Left lung (tissue), 10 donors: ENCODE data around the gene TRIM42. TPM values are rescaled to one million over a fixed set of nuclear protein-coding genes. Genes with fewer than 3 reads are reported as not detected.

Experiments used
- ATAC-seq: fragments of 200-7000 bp; cut with Tn5 transposase; one replicate; pipeline ENCODE4 v1.9.1; 2020; ENCODE audit warnings: moderate library complexity
- DNase-seq, 4 donors: peaks; one replicate each; pipeline ENCODE4 v3.0.0-alpha.2; 2013 to 2020
- H3K27ac ChIP-seq, 2 donors: fragments of 200-600 bp; sonication (generic) in 1 of 2; one replicate each; pipeline versions ENCODE4 v1.5.0 to v1.8.0; 2020 to 2021
- H3K27me3 ChIP-seq, 2 donors: fragments of 200-600 bp; sonication (generic) in 1 of 2; one replicate each; pipeline versions ENCODE4 v1.5.0 to v1.8.0; 2020 to 2021
- H3K36me3 ChIP-seq, 2 donors: fragments of 200-600 bp; sonication (generic) in 1 of 2; one replicate each; pipeline versions ENCODE4 v1.5.0 to v1.8.0; 2020 to 2021
- H3K4me1 ChIP-seq, 2 donors: fragments of 200-600 bp; one replicate each; pipeline ENCODE4 v1.8.0; 2021
- H3K4me3 ChIP-seq, 2 donors: fragments of 200-600 bp; sonication (generic) in 1 of 2; one replicate each; pipeline versions ENCODE4 v1.5.0 to v1.8.0; 2020 to 2021; ENCODE audit warnings: mild to moderate bottlenecking in 1 of 2
- H3K9me3 ChIP-seq, 2 donors: fragments of 200-600 bp; sonication (generic) in 1 of 2; one replicate each; pipeline versions ENCODE4 v1.5.0 to v1.8.0; 2020 to 2021
- CTCF ChIP-seq, 2 donors: fragments of 200-600 bp; sonication (generic) in 1 of 2; IDR thresholded peaks; one replicate each; pipeline versions ENCODE4 v1.5.0 to v1.8.0; 2021; ENCODE audit warnings: antibody characterized with exemption in 2 of 2
- intact Hi-C, 2 donors: fragments of 100-400 bp; cut with DNase I; formaldehyde crosslinking; loops; one replicate each; pipeline versions ENCODE4 v1.11.2 to v1.14.2; 2022
- polyA plus RNA-seq, 6 donors: library from polyadenylated mRNA; unstranded; fragments of 120-200 nt; gene quantifications; one replicate each; pipeline ENCODE4 v1.2.1, GENCODE V29; 2013; ENCODE audit not compliant: insufficient read length in 6 of 6
- total RNA-seq, 2 donors: library from RNA; stranded (reverse); fragmentation: NEBNext Ultra II Directional; extraction: Animal tissue kit (Norgen Biotek cat#: 25700); gene quantifications; one replicate each; pipeline ENCODE4 v1.2.1, GENCODE V29; 2021
- donor health status: DM: no; HTN: yes; CAD: no.
- donor health status: DM: no; HTN: no; CAD: no.

Gene TRIM42
- total and polyA plus RNA-seq, 8 donors: not detected

- Histone ChIP-seq H3K4me1 (no peaks in the 10 kb centered on the region), H3K27ac (no peak overlapping the region), H3K9me3 (no peaks in the 10 kb centered on the region), H3K36me3 (no peaks in the 10 kb centered on the region), H3K4me3 (no peak overlapping the region), H3K27me3 (no peaks in the 10 kb centered on the region)
- ATAC-seq (no peak), DNase-seq (no peak)
- intact Hi-C loops: no loop called here
- no peak for TF ChIP-seq CTCF (IDR thresholded peaks at IDR 0.05)
Observed at GRCh38 chr3:140715035-140715434, 37.2 kb downstream of the TRIM42 start.

GRCh38 chr3:140717921-140718320 is 40.1 kb downstream of the TRIM42 start:
- TF ChIP-seq CTCF (IDR thresholded peaks at IDR 0.05): no peak
- H3K4me1 ChIP-seq: no peaks in the 10 kb centered on the region
- H3K4me3 ChIP-seq: no peak overlapping the region
- DNase-seq (no peak), ATAC-seq (no peak)
- H3K27ac ChIP-seq: no peak overlapping the region
- intact Hi-C loops: no loop called here
- H3K27me3 ChIP-seq: no peaks in the 10 kb centered on the region
- no peaks in the 10 kb centered on the region for H3K9me3 ChIP-seq
- no peaks in the 10 kb centered on the region for H3K36me3 ChIP-seq

GRCh38 chr3:140719841-140720614 is 42.2 kb downstream of the TRIM42 start:
- DNase-seq: no peak
- H3K36me3 ChIP-seq: no peaks in the 10 kb centered on the region
- intact Hi-C loops: no loop called here
- TF ChIP-seq CTCF (IDR thresholded peaks at IDR 0.05): no peak
- no peak for ATAC-seq
- H3K9me3 ChIP-seq: no peaks in the 10 kb centered on the region
- no peak overlapping the region for H3K4me3 ChIP-seq
- no peaks in the 10 kb centered on the region for H3K4me1 ChIP-seq
- H3K27ac ChIP-seq: no peak overlapping the region
- H3K27me3 ChIP-seq: no peaks in the 10 kb centered on the region

GRCh38 chr3:140723576-140723975 is 45.7 kb downstream of the TRIM42 start:
- intact Hi-C loops: no loop called here
- no peak for TF ChIP-seq CTCF (IDR thresholded peaks at IDR 0.05)
- ATAC-seq: no peak

GRCh38 chr3:140724856-140725812 is 47.3 kb downstream of the TRIM42 start:
- intact Hi-C loops: no loop called here
- Histone ChIP-seq H3K36me3 (no peaks in the 10 kb centered on the region), H3K27me3 (no peaks in the 10 kb centered on the region), H3K4me1 (no peaks in the 10 kb centered on the region), H3K4me3 (no peak overlapping the region), H3K27ac (no peak overlapping the region), H3K9me3 (no peaks in the 10 kb centered on the region)
- no peak for TF ChIP-seq CTCF (IDR thresholded peaks at IDR 0.05)
- no peak for ATAC-seq
- DNase-seq: no peak

More at GRCh38 chr3:140723576-140723975, 45.7 kb downstream of the TRIM42 start:
- Histone ChIP-seq H3K9me3 (no peaks in the 10 kb centered on the region), H3K4me3 (no peak overlapping the region), H3K27me3 (no peaks in the 10 kb centered on the region), H3K36me3 (no peaks in the 10 kb centered on the region), H3K4me1 (no peaks in the 10 kb centered on the region), H3K27ac (no peak overlapping the region)
- DNase-seq: no peak
